GM21737 (cell line): ENCODE measurements around the gene COLEC12.
"Not testable (repeated sequence)": the region's sequence is repeated elsewhere in the genome, so short reads cannot be mapped to it uniquely, and the experiment has no call there.

Source experiments
- ATAC-seq: cut with Tn5 transposase; IDR thresholded peaks from one replicate; pipeline ENCODE4 v1.9.1; 2021; ENCODE audit warnings: mild to moderate bottlenecking, moderate library complexity; ENCODE audit not compliant: unreplicated experiment

The COLEC12 gene

GRCh38 chr18:415617-416612, 84.6 kb downstream of the COLEC12 start:
- no peak for ATAC-seq

GRCh38 chr18:415047-415446, 85.5 kb downstream of the COLEC12 start:
- no peak for ATAC-seq

- no peak for ATAC-seq
These were observed 87.3 kb downstream of the COLEC12 start for GRCh38 chr18:413233-413632.

- no peak for ATAC-seq
These were observed 90.5 kb downstream of the COLEC12 start for GRCh38 chr18:410047-410455.

- no peak for ATAC-seq
These were observed 92.1 kb downstream of the COLEC12 start for GRCh38 chr18:408367-408766.

GRCh38 chr18:407626-408224, 92.8 kb downstream of the COLEC12 start:
- no peak for ATAC-seq

- ATAC-seq: no peak
These were observed 93.3 kb downstream of the COLEC12 start for GRCh38 chr18:407191-407590.

GRCh38 chr18:406677-407076, 93.8 kb downstream of the COLEC12 start:
- no peak for ATAC-seq

- not testable (repeated sequence) for ATAC-seq
These were observed 95.5 kb downstream of the COLEC12 start for GRCh38 chr18:405006-405405.

GRCh38 chr18:404061-404636, 96.4 kb downstream of the COLEC12 start:
- ATAC-seq: no peak

- ATAC-seq: no peak
These were observed 98.4 kb downstream of the COLEC12 start for GRCh38 chr18:402129-402528.

- no peak for ATAC-seq
These were observed 100.0 kb downstream of the COLEC12 start for GRCh38 chr18:400456-400855.

GRCh38 chr18:399631-400135, 100.8 kb downstream of the COLEC12 start:
- no peak for ATAC-seq

- ATAC-seq: no peak
These were observed 101.4 kb downstream of the COLEC12 start for GRCh38 chr18:398935-399630.

- ATAC-seq: no peak
These were observed 103.9 kb downstream of the COLEC12 start for GRCh38 chr18:396556-396955.

- ATAC-seq: no peak
These were observed 104.3 kb downstream of the COLEC12 start for GRCh38 chr18:396251-396555.

GRCh38 chr18:395456-396250, 104.8 kb downstream of the COLEC12 start:
- no peak for ATAC-seq

- no peak for ATAC-seq
These were observed 105.5 kb downstream of the COLEC12 start for GRCh38 chr18:394987-395362.

GRCh38 chr18:394262-394986, 106.1 kb downstream of the COLEC12 start:
- ATAC-seq: no peak

GRCh38 chr18:393574-393957, 106.9 kb downstream of the COLEC12 start:
- no peak for ATAC-seq
